IMR-90 (cell line): ENCODE results near the gene MAST1. TPM values are rescaled to one million over a fixed set of nuclear protein-coding genes. Genes with fewer than 3 reads are reported as not detected.
A peak's percentile ranks its signal among the peaks of the same experiment; 100 is the strongest.

Source experiments
- ATAC-seq: fragments of 200-7000 bp; cut with Tn5 transposase; 2 replicates; pipeline ENCODE4 v1.9.1; 2020; ENCODE audit warnings: low read depth, mild to moderate bottlenecking, moderate library complexity
- BruUV-seq: library from RNA; stranded (reverse); fragments of 400-500 nt; replicated peaks from 2 replicates; lab custom pipeline; 2021; lab: Mats Ljungman, UMichigan
- CTCF ChIA-PET: fragments of 300-600 bp; formaldehyde crosslinking; extraction: SDS; loops from one replicate; lab custom pipeline; 2021; ENCODE audit warnings: antibody characterized with exemption; lab: Yijun Ruan, JAX
- POLR2A ChIA-PET: fragments of 300-600 bp; sonication (Branson Sonifier 250); formaldehyde crosslinking; loops from one replicate; lab custom pipeline; 2022; ENCODE audit warnings: antibody characterized with exemption; ENCODE audit not compliant: unreplicated experiment; lab: Charles Lee
- DNase-seq: peaks from one replicate; pipeline ENCODE4 v3.0.0; 2013
- H2AFZ ChIP-seq: replicated peaks from 2 replicates; pipeline ENCODE3; 2013; ENCODE audit warnings: low read length, mild to moderate bottlenecking; ENCODE audit not compliant: poor library complexity
- H2AK5ac ChIP-seq: 2 replicates; pipeline ENCODE4 v1.6.1; 2013; ENCODE audit warnings: low read depth, low read length, inconsistent platforms
- H2AK9ac ChIP-seq: replicated peaks from 2 replicates; pipeline ENCODE3; 2013; ENCODE audit warnings: mild to moderate bottlenecking, low read depth, low read length, moderate library complexity; ENCODE audit not compliant: poor library complexity
- H2BK120ac ChIP-seq: 2 replicates; pipeline ENCODE4 v1.6.1; 2013; ENCODE audit warnings: low read depth, low read length, inconsistent platforms
- H2BK15ac ChIP-seq: 3 replicates; pipeline ENCODE4 v1.6.1; 2013; ENCODE audit warnings: low read depth, low read length, inconsistent platforms
- H2BK20ac ChIP-seq: 2 replicates; pipeline ENCODE4 v1.6.1; 2013; ENCODE audit warnings: low read depth, mild to moderate bottlenecking, inconsistent platforms, low read length, moderate library complexity
- H2BK5ac ChIP-seq: 2 replicates; pipeline ENCODE4 v1.6.1; 2013; ENCODE audit warnings: mild to moderate bottlenecking, low read depth, low read length, inconsistent platforms; ENCODE audit not compliant: poor library complexity, severe bottlenecking
- H3K14ac ChIP-seq: replicated peaks from 2 replicates; pipeline ENCODE4 v1.6.1; 2013; ENCODE audit warnings: low read depth, low read length, inconsistent platforms
- H3K18ac ChIP-seq: 2 replicates; pipeline ENCODE4 v1.6.1; 2013; ENCODE audit warnings: low read depth, low read length, control low read depth
- H3K23ac ChIP-seq: 2 replicates; pipeline ENCODE4 v1.6.1; 2013; ENCODE audit warnings: low read depth, low read length, inconsistent platforms
- H3K27ac ChIP-seq: 2 replicates; pipeline ENCODE4 v1.5.1; 2013; ENCODE audit warnings: mild to moderate bottlenecking, control low read depth, low read length; ENCODE audit not compliant: insufficient read depth
- H3K27me3 ChIP-seq: 2 replicates; pipeline ENCODE4 v1.6.1; 2013; ENCODE audit warnings: low read length; ENCODE audit not compliant: control insufficient read depth, insufficient read depth
- H3K36me3 ChIP-seq: 2 replicates; pipeline ENCODE4 v1.6.1; 2013; ENCODE audit warnings: low read length, mixed read lengths; ENCODE audit not compliant: control insufficient read depth, insufficient read depth
- H3K4ac ChIP-seq: 2 replicates; pipeline ENCODE4 v1.6.1; 2013; ENCODE audit warnings: low read depth, low read length, inconsistent platforms
- H3K4me1 ChIP-seq: 2 replicates; pipeline ENCODE4 v1.6.1; 2013; ENCODE audit warnings: low read length, mixed read lengths; ENCODE audit not compliant: control insufficient read depth, insufficient read depth
- H3K4me2 ChIP-seq: 2 replicates; pipeline ENCODE4 v1.6.1; 2013; ENCODE audit warnings: low read depth, mild to moderate bottlenecking, control low read depth, low read length, moderate library complexity
- H3K4me3 ChIP-seq: 2 replicates; pipeline ENCODE4 v1.5.1; 2013; ENCODE audit warnings: low read depth, mild to moderate bottlenecking, control low read depth, low read length, moderate library complexity; ENCODE audit not compliant: insufficient read depth
- H3K56ac ChIP-seq: 2 replicates; pipeline ENCODE4 v1.6.1; 2013; ENCODE audit warnings: low read length, inconsistent platforms; ENCODE audit not compliant: insufficient read depth; ENCODE audit errors: extremely low read depth
- H3K79me1 ChIP-seq, 2 experiments: 2 replicates each; pipeline ENCODE4 v1.6.1; 2013; ENCODE audit warnings: low read length in 2 of 2, inconsistent platforms in 1 of 2, low read depth in 1 of 2
- H3K9ac ChIP-seq: 2 replicates; pipeline ENCODE4 v1.6.1; 2013; ENCODE audit warnings: low read depth, low read length, control low read depth
- H3K9me1 ChIP-seq: 2 replicates; pipeline ENCODE4 v1.6.1; 2013; ENCODE audit warnings: low read length, inconsistent platforms; ENCODE audit not compliant: insufficient read depth
- H3K9me3 ChIP-seq: 2 replicates; pipeline ENCODE4 v1.6.1; 2013; ENCODE audit warnings: low read length; ENCODE audit not compliant: control insufficient read depth, insufficient read depth
- H4K20me1 ChIP-seq: 2 replicates; pipeline ENCODE4 v1.6.1; 2013; ENCODE audit warnings: low read length, inconsistent platforms; ENCODE audit not compliant: insufficient read depth
- H4K5ac ChIP-seq: 2 replicates; pipeline ENCODE4 v1.6.1; 2013; ENCODE audit warnings: mild to moderate bottlenecking, low read depth, low read length, control low read depth
- H4K8ac ChIP-seq, 2 experiments: 2 replicates each; pipeline ENCODE4 v1.6.1; 2013; ENCODE audit warnings: low read depth in 2 of 2, low read length in 2 of 2, control low read depth in 1 of 2, inconsistent platforms in 1 of 2
- H4K91ac ChIP-seq: 2 replicates; pipeline ENCODE4 v1.6.1; 2013; ENCODE audit warnings: low read depth, low read length, inconsistent platforms; ENCODE audit not compliant: insufficient read depth
- CEBPB ChIP-seq: IDR thresholded peaks from 2 replicates; pipeline ENCODE4 v1.6.1; 2012; ENCODE audit warnings: low read depth, low read length, improper control_type of control experiment
- CHD1 ChIP-seq: IDR thresholded peaks from 2 replicates; pipeline ENCODE4 v1.6.1; 2012; ENCODE audit warnings: low read depth, low read length, improper control_type of control experiment
- FOS ChIP-seq: fragments of 150-350 bp; IDR thresholded peaks from 2 replicates; pipeline ENCODE4 v1.6.1; 2016; ENCODE audit warnings: low read depth, low read length
- MAFK ChIP-seq: IDR thresholded peaks from 2 replicates; pipeline ENCODE4 v1.6.1; 2012; ENCODE audit warnings: low read depth, low read length, improper control_type of control experiment
- MAZ ChIP-seq: IDR thresholded peaks from 2 replicates; pipeline ENCODE4 v1.6.1; 2012; ENCODE audit warnings: low read depth, mild to moderate bottlenecking, low read length, improper control_type of control experiment, moderate library complexity, borderline replicate concordance
- MXI1 ChIP-seq: IDR thresholded peaks from 2 replicates; pipeline ENCODE4 v1.6.1; 2012; ENCODE audit warnings: low read depth, mild to moderate bottlenecking, low read length, moderate library complexity, borderline replicate concordance
- NFE2L2 ChIP-seq: fragments of 150-350 bp; IDR thresholded peaks from 2 replicates; pipeline ENCODE4 v1.6.1; 2016; ENCODE audit warnings: low read depth, mild to moderate bottlenecking, low read length
- POLR2A ChIP-seq: IDR thresholded peaks from 2 replicates; pipeline ENCODE4 v1.6.1; 2012; ENCODE audit warnings: mild to moderate bottlenecking, low read depth, low read length
- RAD21 ChIP-seq: IDR thresholded peaks from 2 replicates; pipeline ENCODE4 v1.6.1; 2012; ENCODE audit warnings: low read length, improper control_type of control experiment
- RCOR1 ChIP-seq: IDR thresholded peaks from 2 replicates; pipeline ENCODE4 v1.6.1; 2012; ENCODE audit warnings: mild to moderate bottlenecking, low read length, improper control_type of control experiment; ENCODE audit not compliant: insufficient replicate concordance
- RFX5 ChIP-seq: IDR thresholded peaks from 2 replicates; pipeline ENCODE4 v1.8.0; 2012; ENCODE audit warnings: low read depth, mild to moderate bottlenecking, low read length, moderate library complexity
- WGBS, 2 experiments: methylation state at CpG; one replicate each; pipeline versions ENCODE4 v1.1.5 to v1.1.7; 2013; ENCODE audit warnings: missing lambda C conversion rate in 2 of 2; ENCODE audit not compliant: insufficient read length in 1 of 2; ENCODE audit errors: extremely low coverage in 2 of 2; 5-methylcytosine and 5-hydroxymethylcytosine counted together
- dilution Hi-C: fragments of 300-500 bp; cut with HindIII; formaldehyde crosslinking; loops from one replicate; pipeline ENCODE4 v1.14.3; 2018; ENCODE audit warnings: low sequenced_read_pairs; ENCODE audit not compliant: unreplicated experiment
- in situ Hi-C: fragments of 300-500 bp; cut with MboI; formaldehyde crosslinking; loops from 3 replicates; pipeline ENCODE4 v1.14.3; 2019; ENCODE audit warnings: low sequenced_read_pairs, inconsistent platforms, mixed read lengths
- intact Hi-C: fragments of 100-400 bp; cut with micrococcal nuclease; formaldehyde crosslinking; loops from 2 replicates; pipeline ENCODE4 v1.10.0; 2022
- polyA plus RNA-seq, 3 experiments: library from polyadenylated mRNA; depleted of rRNA; stranded (reverse); fragments of >200 nt; gene quantifications; 2 replicates each; pipeline ENCODE4 v1.2.3, GENCODE V29; 2012; ENCODE audit warnings: low replicate concordance in 1 of 3
- total RNA-seq: library from RNA; depleted of rRNA; stranded (reverse); fragments of >200 nt; gene quantifications from 2 replicates; pipeline ENCODE4 v1.2.3, GENCODE V29; 2012
- TF ChIP-seq, protein P1 (sequence below): fragments of 150-350 bp; IDR thresholded peaks from 2 replicates; pipeline ENCODE4 v1.6.1; 2016; ENCODE audit warnings: low read depth, mild to moderate bottlenecking, low read length, moderate library complexity, borderline replicate concordance
- TF ChIP-seq, protein P2 (sequence below): conservative IDR thresholded peaks from 2 replicates; pipeline ENCODE4 v1.5.1; 2012; ENCODE audit warnings: mild to moderate bottlenecking, low read depth, low read length, improper control_type of control experiment

MAST1 gene
- total and polyA plus RNA-seq, 2 of the 4 experiments (the other 2 are of a cell fraction), result 0.56 to 1.1 TPM

DNA sequence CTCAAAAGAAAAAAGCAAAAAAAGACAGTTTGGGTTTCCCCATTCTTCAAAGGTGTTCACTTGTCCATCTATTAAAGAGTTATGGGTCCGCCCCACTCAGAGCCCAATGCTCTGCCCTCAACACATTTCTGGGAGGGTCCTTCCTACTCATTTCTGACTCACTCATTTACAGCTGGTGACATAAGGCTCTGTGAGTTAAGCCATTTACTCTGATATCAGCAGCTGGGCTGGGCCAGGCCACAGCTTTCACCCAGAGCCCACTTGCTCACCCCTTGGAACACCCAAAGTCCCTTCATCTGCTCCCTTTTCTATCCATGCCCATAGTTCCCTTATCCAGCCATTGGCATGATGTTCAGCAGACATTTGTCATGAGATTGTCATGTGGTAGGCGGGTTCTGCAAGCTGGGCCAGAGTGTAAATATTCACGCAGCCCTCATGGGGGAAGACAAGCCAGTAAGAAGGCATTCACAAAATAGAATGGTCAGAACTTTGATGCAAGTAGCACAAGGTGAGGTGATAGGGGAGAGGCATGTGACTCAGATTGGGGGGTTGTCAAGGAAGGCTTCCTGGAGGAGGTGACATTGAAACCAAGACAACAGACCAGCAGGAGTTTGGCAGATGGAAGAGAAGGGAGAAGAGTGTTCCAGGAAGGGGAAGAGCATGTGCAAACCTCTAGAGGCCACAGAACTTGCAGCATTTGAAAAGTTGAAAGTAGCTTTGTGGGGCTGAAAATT, 5.9 kb downstream of the MAST1 start:
- DNase-seq (no peak), ATAC-seq (no peak)
- Histone ChIP-seq H2AFZ (no peak overlapping the region), H3K27me3 (peaks cover 26% of the 10 kb centered on the region), H3K79me1 (no peaks in the 10 kb centered on the region), H2BK20ac (no peak overlapping the region), H3K4me1 (peaks cover 3% of the 10 kb centered on the region; the same call in 1 of the 2 replicates), H3K23ac (no peak overlapping the region), H4K91ac (no peak overlapping the region), H2BK15ac (no peak overlapping the region), H3K14ac (no peak overlapping the region), H3K9me3 (no peaks in the 10 kb centered on the region), H3K4ac (no peak overlapping the region), H3K27ac (no peak overlapping the region), H3K4me3 (no peak overlapping the region), H3K56ac (no peak overlapping the region), H2BK5ac (no peak overlapping the region), H3K18ac (no peak overlapping the region), H4K8ac (no peak overlapping the region), H3K9me1 (peaks cover 2% of the 10 kb centered on the region; the same call in 1 of the 2 replicates), H3K9ac (no peak overlapping the region), H2AK5ac (no peak overlapping the region), H3K36me3 (no peaks in the 10 kb centered on the region), H3K4me2 (no peak overlapping the region), H4K20me1 (no peaks in the 10 kb centered on the region), H4K5ac (no peak overlapping the region), H2AK9ac (peak overlapping the region; percentile 37), H2BK120ac (no peak overlapping the region)
- TF ChIP-seq CHD1 (no peak), MAFK (no peak), NFE2L2 (no peak), CEBPB (no peak), MXI1 (no peak), RAD21 (no peak), POLR2A (no peak), RCOR1 (no peak), MAZ (no peak), RFX5 (no peak), FOS (no peak)
- TF ChIP-seq, protein P1, sequence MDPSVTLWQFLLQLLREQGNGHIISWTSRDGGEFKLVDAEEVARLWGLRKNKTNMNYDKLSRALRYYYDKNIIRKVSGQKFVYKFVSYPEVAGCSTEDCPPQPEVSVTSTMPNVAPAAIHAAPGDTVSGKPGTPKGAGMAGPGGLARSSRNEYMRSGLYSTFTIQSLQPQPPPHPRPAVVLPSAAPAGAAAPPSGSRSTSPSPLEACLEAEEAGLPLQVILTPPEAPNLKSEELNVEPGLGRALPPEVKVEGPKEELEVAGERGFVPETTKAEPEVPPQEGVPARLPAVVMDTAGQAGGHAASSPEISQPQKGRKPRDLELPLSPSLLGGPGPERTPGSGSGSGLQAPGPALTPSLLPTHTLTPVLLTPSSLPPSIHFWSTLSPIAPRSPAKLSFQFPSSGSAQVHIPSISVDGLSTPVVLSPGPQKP, result no peak
- TF ChIP-seq, protein P2, sequence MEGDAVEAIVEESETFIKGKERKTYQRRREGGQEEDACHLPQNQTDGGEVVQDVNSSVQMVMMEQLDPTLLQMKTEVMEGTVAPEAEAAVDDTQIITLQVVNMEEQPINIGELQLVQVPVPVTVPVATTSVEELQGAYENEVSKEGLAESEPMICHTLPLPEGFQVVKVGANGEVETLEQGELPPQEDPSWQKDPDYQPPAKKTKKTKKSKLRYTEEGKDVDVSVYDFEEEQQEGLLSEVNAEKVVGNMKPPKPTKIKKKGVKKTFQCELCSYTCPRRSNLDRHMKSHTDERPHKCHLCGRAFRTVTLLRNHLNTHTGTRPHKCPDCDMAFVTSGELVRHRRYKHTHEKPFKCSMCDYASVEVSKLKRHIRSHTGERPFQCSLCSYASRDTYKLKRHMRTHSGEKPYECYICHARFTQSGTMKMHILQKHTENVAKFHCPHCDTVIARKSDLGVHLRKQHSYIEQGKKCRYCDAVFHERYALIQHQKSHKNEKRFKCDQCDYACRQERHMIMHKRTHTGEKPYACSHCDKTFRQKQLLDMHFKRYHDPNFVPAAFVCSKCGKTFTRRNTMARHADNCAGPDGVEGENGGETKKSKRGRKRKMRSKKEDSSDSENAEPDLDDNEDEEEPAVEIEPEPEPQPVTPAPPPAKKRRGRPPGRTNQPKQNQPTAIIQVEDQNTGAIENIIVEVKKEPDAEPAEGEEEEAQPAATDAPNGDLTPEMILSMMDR, result no peak
- intact Hi-C loops (no loop called here), dilution Hi-C loops (no loop called here), in situ Hi-C loops (no loop called here)
- WGBS, 2 experiments, result 69% methylated on average over 2 of the region's 3 CpGs; no CpG with 5 or more reads in 1 of the 2 experiments
- ChIA-PET POLR2A (interaction anchor here (0.8 kb wide), 1 partner anchor 80 kb away, joined by 10 read pairs; no protein-coding TSS in a partner anchor), CTCF (interaction anchor here (0.6 kb wide), 1 partner anchor 78 kb away, joined by 3 read pairs; no protein-coding TSS in a partner anchor)
- no TSS peak for BruUV-seq
